Activated CD4-positive, alpha-beta memory T cell treated with anti-CD3 and anti-CD28 coated beads, Interleukin-2, amount 10 ng/mL, durations not matched to agents 7 days and 5 days (primary cell): ENCODE measurements around the gene RGS6. TPM values are rescaled to one million over a fixed set of nuclear protein-coding genes. Genes with fewer than 3 reads are reported as not detected.

Source experiments
- CTCF ChIA-PET: fragments of 350-600 bp; sonication (Branson Sonifier 250); formaldehyde crosslinking; loops from one replicate; lab custom pipeline; 2021; ENCODE audit warnings: antibody characterized with exemption, inconsistent platforms; lab: Charles Lee
- POLR2A ChIA-PET: fragments of 350-600 bp; sonication (Branson Sonifier 250); formaldehyde crosslinking; loops from one replicate; lab custom pipeline; 2021; ENCODE audit warnings: antibody characterized with exemption; lab: Charles Lee
- DNase-seq: peaks from one replicate; pipeline ENCODE4 v3.0.0-alpha.2; 2020
- H3K27ac Mint-ChIP-seq: one replicate; pipeline ENCODE4 v1.8.0; 2021; ENCODE audit warnings: mild to moderate bottlenecking, mixed read lengths
- H3K27me3 Mint-ChIP-seq: one replicate; pipeline ENCODE4 v1.8.0; 2021; ENCODE audit warnings: mixed read lengths
- H3K36me3 Mint-ChIP-seq: one replicate; pipeline ENCODE4 v1.8.0; 2021; ENCODE audit warnings: low read depth, mixed read lengths
- H3K4me1 Mint-ChIP-seq: one replicate; pipeline ENCODE4 v1.8.0; 2021; ENCODE audit warnings: mixed read lengths
- H3K4me3 Mint-ChIP-seq: one replicate; pipeline ENCODE4 v1.8.0; 2021; ENCODE audit warnings: mild to moderate bottlenecking, mixed read lengths
- H3K9me3 Mint-ChIP-seq: one replicate; pipeline ENCODE4 v1.8.0; 2021; ENCODE audit warnings: mixed read lengths
- total RNA-seq, 2 experiments: library from RNA; stranded (reverse); gene quantifications; one replicate each; pipeline ENCODE4 v1.2.3, GENCODE V29; 2021

RGS6 gene
- total RNA-seq, 2 experiments from 2014 or later = 2.0 to 3.1 TPM

GRCh38 chr14:72409047-72409446 is 476.8 kb downstream of the RGS6 start:
- H3K27ac Mint-ChIP-seq = no peak overlapping the region
- no peaks in the 10 kb centered on the region for H3K4me1 Mint-ChIP-seq
- DNase-seq = no peak
- peaks cover 2% of the 10 kb centered on the region for H3K9me3 Mint-ChIP-seq
- peaks cover 31% of the 10 kb centered on the region for H3K27me3 Mint-ChIP-seq
- POLR2A ChIA-PET = no interaction called here
- no peak overlapping the region for H3K4me3 Mint-ChIP-seq
- CTCF ChIA-PET = no interaction called here
- H3K36me3 Mint-ChIP-seq = no peaks in the 10 kb centered on the region

GRCh38 chr14:72416081-72416849 is 484.0 kb downstream of the RGS6 start:
- peaks cover 9% of the 10 kb centered on the region for H3K36me3 Mint-ChIP-seq
- CTCF ChIA-PET = interaction anchor here (1.2 to 1.3 kb wide), 2 partner anchors 9 to 392 kb away, joined by 3 read pairs; no protein-coding TSS in a partner anchor
- no peak for DNase-seq

GRCh38 chr14:72416892-72417291 is 484.7 kb downstream of the RGS6 start:
- no peak for DNase-seq
- no peak overlapping the region for H3K27ac Mint-ChIP-seq
- ChIA-PET CTCF (interaction anchor here (1.2 kb wide), 1 partner anchor 392 kb away, joined by 3 read pairs; no protein-coding TSS in a partner anchor), POLR2A (no interaction called here)
- H3K4me3 Mint-ChIP-seq = no peak overlapping the region
- H3K4me1 Mint-ChIP-seq = peaks cover 11% of the 10 kb centered on the region
- no peaks in the 10 kb centered on the region for H3K9me3 Mint-ChIP-seq
- peaks cover 9% of the 10 kb centered on the region for H3K36me3 Mint-ChIP-seq
- H3K27me3 Mint-ChIP-seq = peaks cover 26% of the 10 kb centered on the region

More at GRCh38 chr14:72416081-72416849, 484.0 kb downstream of the RGS6 start:
- Mint-ChIP-seq H3K27ac (no peak overlapping the region), H3K27me3 (peaks cover 25% of the 10 kb centered on the region), H3K9me3 (peaks cover 2% of the 10 kb centered on the region), H3K4me1 (peaks cover 9% of the 10 kb centered on the region), H3K4me3 (no peak overlapping the region)
- POLR2A ChIA-PET = no interaction called here

- H3K27me3 Mint-ChIP-seq = peaks cover 25% of the 10 kb centered on the region
- ChIA-PET POLR2A (no interaction called here), CTCF (interaction anchor here (0.7 to 3.9 kb wide), 6 partner anchors 14 to 396 kb away, joined by 3 to 23 read pairs (median 3); no protein-coding TSS in a partner anchor)
- peaks cover 13% of the 10 kb centered on the region for H3K4me1 Mint-ChIP-seq
- H3K27ac Mint-ChIP-seq = no peak overlapping the region
- no peak for DNase-seq
- no peak overlapping the region for H3K4me3 Mint-ChIP-seq
- peaks cover 20% of the 10 kb centered on the region for H3K36me3 Mint-ChIP-seq
- no peaks in the 10 kb centered on the region for H3K9me3 Mint-ChIP-seq
Measured at GRCh38 chr14:72418806-72419205, 486.6 kb downstream of the RGS6 start.

- H3K36me3 Mint-ChIP-seq = peaks cover 23% of the 10 kb centered on the region
- no peak for DNase-seq
- H3K27ac Mint-ChIP-seq = no peak overlapping the region
- ChIA-PET CTCF (interaction anchor here (0.7 to 3.9 kb wide), 5 partner anchors 15 to 395 kb away, joined by 3 to 23 read pairs (median 3); no protein-coding TSS in a partner anchor), POLR2A (no interaction called here)
- peaks cover 25% of the 10 kb centered on the region for H3K27me3 Mint-ChIP-seq
- no peak overlapping the region for H3K4me3 Mint-ChIP-seq
- H3K4me1 Mint-ChIP-seq = peaks cover 13% of the 10 kb centered on the region
- no peaks in the 10 kb centered on the region for H3K9me3 Mint-ChIP-seq
Measured at GRCh38 chr14:72419226-72419775, 487.1 kb downstream of the RGS6 start.

GRCh38 chr14:72420749-72421474 is 488.7 kb downstream of the RGS6 start:
- no peak overlapping the region for H3K4me3 Mint-ChIP-seq
- no peaks in the 10 kb centered on the region for H3K9me3 Mint-ChIP-seq
- ChIA-PET CTCF (interaction anchor here (0.7 to 3.9 kb wide), 16 partner anchors 10 to 1316 kb away, joined by 3 to 23 read pairs (median 4); no protein-coding TSS in a partner anchor), POLR2A (interaction anchor here (0.7 to 2.8 kb wide), 3 partner anchors 14 to 56 kb away, joined by 3 to 13 read pairs (median 4); no protein-coding TSS in a partner anchor)
- H3K27me3 Mint-ChIP-seq = peaks cover 23% of the 10 kb centered on the region
- H3K36me3 Mint-ChIP-seq = peaks cover 21% of the 10 kb centered on the region
- peaks cover 13% of the 10 kb centered on the region for H3K4me1 Mint-ChIP-seq
- peak; percentile 84 for DNase-seq
- no peak overlapping the region for H3K27ac Mint-ChIP-seq

GRCh38 chr14:72423957-72424356 is 491.7 kb downstream of the RGS6 start:
- no peak overlapping the region for H3K27ac Mint-ChIP-seq
- H3K36me3 Mint-ChIP-seq = peaks cover 30% of the 10 kb centered on the region
- ChIA-PET CTCF (interaction anchor here (0.8 kb wide), 1 partner anchor 14 kb away, joined by 3 read pairs; no protein-coding TSS in a partner anchor), POLR2A (interaction anchor here (0.7 kb wide), 1 partner anchor 329 kb away, joined by 3 read pairs; no protein-coding TSS in a partner anchor)
- no peak for DNase-seq
- H3K27me3 Mint-ChIP-seq = peaks cover 25% of the 10 kb centered on the region
- peaks cover 13% of the 10 kb centered on the region for H3K9me3 Mint-ChIP-seq
- peaks cover 10% of the 10 kb centered on the region for H3K4me1 Mint-ChIP-seq
- no peak overlapping the region for H3K4me3 Mint-ChIP-seq

- H3K36me3 Mint-ChIP-seq = peaks cover 65% of the 10 kb centered on the region
- H3K27ac Mint-ChIP-seq = no peak overlapping the region
- H3K4me3 Mint-ChIP-seq = no peak overlapping the region
- ChIA-PET CTCF (interaction anchor here (2.2 kb wide), 1 partner anchor 9 kb away, joined by 6 read pairs; no protein-coding TSS in a partner anchor), POLR2A (no interaction called here)
- DNase-seq = no peak
- peaks cover 30% of the 10 kb centered on the region for H3K9me3 Mint-ChIP-seq
- peaks cover 10% of the 10 kb centered on the region for H3K27me3 Mint-ChIP-seq
- peaks cover 26% of the 10 kb centered on the region for H3K4me1 Mint-ChIP-seq
Measured at GRCh38 chr14:72430457-72430856, 498.2 kb downstream of the RGS6 start.

GRCh38 chr14:72432748-72433147 is 500.5 kb downstream of the RGS6 start:
- H3K4me1 Mint-ChIP-seq = peaks cover 46% of the 10 kb centered on the region

GRCh38 chr14:72433511-72433910 is 501.3 kb downstream of the RGS6 start:
- no peak for DNase-seq
- H3K9me3 Mint-ChIP-seq = peaks cover 19% of the 10 kb centered on the region
- peaks cover 53% of the 10 kb centered on the region for H3K4me1 Mint-ChIP-seq
- H3K4me3 Mint-ChIP-seq = no peak overlapping the region
- no peak overlapping the region for H3K27ac Mint-ChIP-seq
- ChIA-PET CTCF (no interaction called here), POLR2A (interaction anchor here (1.1 kb wide), 1 partner anchor 18 kb away, joined by 4 read pairs; no protein-coding TSS in a partner anchor)
- peaks cover 5% of the 10 kb centered on the region for H3K27me3 Mint-ChIP-seq
- H3K36me3 Mint-ChIP-seq = peaks cover 72% of the 10 kb centered on the region

More at GRCh38 chr14:72432748-72433147, 500.5 kb downstream of the RGS6 start:
- ChIA-PET POLR2A (interaction anchor here (1.1 kb wide), 1 partner anchor 19 kb away, joined by 4 read pairs; no protein-coding TSS in a partner anchor), CTCF (no interaction called here)
- no peak overlapping the region for H3K27ac Mint-ChIP-seq
- H3K4me3 Mint-ChIP-seq = no peak overlapping the region
- peaks cover 27% of the 10 kb centered on the region for H3K9me3 Mint-ChIP-seq
- peaks cover 5% of the 10 kb centered on the region for H3K27me3 Mint-ChIP-seq
- peaks cover 72% of the 10 kb centered on the region for H3K36me3 Mint-ChIP-seq
- no peak for DNase-seq

GRCh38 chr14:72434856-72435255 is 502.6 kb downstream of the RGS6 start:
- peaks cover 12% of the 10 kb centered on the region for H3K9me3 Mint-ChIP-seq
- ChIA-PET CTCF (interaction anchor here (0.7 to 1.1 kb wide), 5 partner anchors 14 to 411 kb away, joined by 3 to 5 read pairs (median 3); no protein-coding TSS in a partner anchor), POLR2A (interaction anchor here (0.9 to 9.3 kb wide), 6 partner anchors 9 to 85 kb away, joined by 3 to 98 read pairs (median 5); no protein-coding TSS in a partner anchor)
- H3K27ac Mint-ChIP-seq = peak overlapping the region; percentile 30
- H3K4me1 Mint-ChIP-seq = peaks cover 67% of the 10 kb centered on the region
- peaks cover 3% of the 10 kb centered on the region for H3K27me3 Mint-ChIP-seq
- peaks cover 70% of the 10 kb centered on the region for H3K36me3 Mint-ChIP-seq
- H3K4me3 Mint-ChIP-seq = no peak overlapping the region
- DNase-seq = no peak

- peaks cover 97% of the 10 kb centered on the region for H3K4me1 Mint-ChIP-seq
- peak overlapping the region; percentile 86 for H3K27ac Mint-ChIP-seq
- DNase-seq = peak; percentile 78
- H3K27me3 Mint-ChIP-seq = no peaks in the 10 kb centered on the region
- POLR2A ChIA-PET = interaction anchor here (0.8 to 10.2 kb wide), 14 partner anchors 10 to 619 kb away, joined by 3 to 210 read pairs (median 6); partner anchors contain the start of genes DPF3 and RBM25
- peaks cover 42% of the 10 kb centered on the region for H3K36me3 Mint-ChIP-seq
- CTCF ChIA-PET = interaction anchor here (0.7 to 3.6 kb wide), 13 partner anchors 8 to 1532 kb away, joined by 3 to 40 read pairs (median 6); partner anchors contain the start of gene PCNX1
- peaks cover 2% of the 10 kb centered on the region for H3K9me3 Mint-ChIP-seq
- peak overlapping the region; percentile 78 for H3K4me3 Mint-ChIP-seq
Measured at GRCh38 chr14:72439707-72440106, 507.5 kb downstream of the RGS6 start.
